WTC11 (cell line): Measurements from ENCODE around the gene CRCP. TPM values are rescaled to one million over a fixed set of nuclear protein-coding genes. Genes with fewer than 3 reads are reported as not detected.
"Not testable (repeated sequence)": the region's sequence is repeated elsewhere in the genome, so short reads cannot be mapped to it uniquely, and the experiment has no call there.

Experiments used
- ATAC-seq: fragments of 200-7000 bp; cut with Tn5 transposase; 2 replicates; pipeline ENCODE4 v1.10.0; 2021; ENCODE audit warnings: mild to moderate bottlenecking, moderate library complexity
- CTCF ChIA-PET: fragments of 300-600 bp; sonication (Branson Sonifier 250); formaldehyde crosslinking; loops from one replicate; lab custom pipeline; 2021; ENCODE audit warnings: antibody characterized with exemption; lab: Charles Lee
- POLR2A ChIA-PET: fragments of 350-600 bp; sonication (Branson Sonifier 250); formaldehyde crosslinking; loops from one replicate; lab custom pipeline; 2021; ENCODE audit warnings: antibody characterized with exemption; lab: Charles Lee
- DNase-seq: peaks from one replicate; pipeline ENCODE4 v3.0.0; 2021; ENCODE audit warnings: low spot score
- H3K27ac Mint-ChIP-seq: 2 replicates; pipeline ENCODE4 v1.8.0; 2021; ENCODE audit warnings: mixed read lengths
- H3K27me3 Mint-ChIP-seq: 2 replicates; pipeline ENCODE4 v1.8.0; 2021; ENCODE audit warnings: low read depth, mild to moderate bottlenecking, moderate library complexity, mixed read lengths
- H3K36me3 Mint-ChIP-seq: 2 replicates; pipeline ENCODE4 v1.8.0; 2021; ENCODE audit warnings: mixed read lengths
- H3K4me1 Mint-ChIP-seq: 2 replicates; pipeline ENCODE4 v1.8.0; 2022; ENCODE audit warnings: mixed read lengths
- H3K4me3 Mint-ChIP-seq: 2 replicates; pipeline ENCODE4 v1.8.0; 2021; ENCODE audit warnings: mild to moderate bottlenecking, moderate library complexity, mixed read lengths
- H3K9me3 Mint-ChIP-seq: 2 replicates; pipeline ENCODE4 v1.8.0; 2021; ENCODE audit warnings: mixed read lengths
- ATF2 ChIP-seq: sonication (generic); formaldehyde crosslinking; IDR thresholded peaks from 2 replicates; pipeline ENCODE4 v1.8.1; 2022; ENCODE audit warnings: low read depth, missing genetic modification reagents, borderline replicate concordance
- ATF6 ChIP-seq: sonication (generic); formaldehyde crosslinking; IDR thresholded peaks from 2 replicates; pipeline ENCODE4 v1.8.1; 2023; ENCODE audit warnings: mild to moderate bottlenecking, missing genetic modification reagents
- E2F1 ChIP-seq: sonication (generic); formaldehyde crosslinking; IDR thresholded peaks from 2 replicates; pipeline ENCODE4 v1.8.0; 2022; ENCODE audit warnings: mild to moderate bottlenecking, missing genetic modification reagents
- E2F4 ChIP-seq: sonication (generic); formaldehyde crosslinking; IDR thresholded peaks from 2 replicates; pipeline ENCODE4 v1.8.1; 2022; ENCODE audit warnings: low read depth, mild to moderate bottlenecking, moderate library complexity, missing genetic modification reagents, borderline replicate concordance
- ELF4 ChIP-seq: sonication (generic); formaldehyde crosslinking; IDR thresholded peaks from 2 replicates; pipeline ENCODE4 v1.8.1; 2022; ENCODE audit warnings: low read depth, mild to moderate bottlenecking, moderate library complexity, missing genetic modification reagents
- FOXK1 ChIP-seq: sonication (generic); formaldehyde crosslinking; IDR thresholded peaks from 2 replicates; pipeline ENCODE4 v1.8.0; 2022; ENCODE audit warnings: mild to moderate bottlenecking, moderate library complexity, missing genetic modification reagents
- GABPB1 ChIP-seq: sonication (generic); formaldehyde crosslinking; IDR thresholded peaks from 2 replicates; pipeline ENCODE4 v1.8.1; 2023; ENCODE audit warnings: mild to moderate bottlenecking, missing genetic modification reagents
- IRF1 ChIP-seq: sonication (generic); formaldehyde crosslinking; IDR thresholded peaks from 2 replicates; pipeline ENCODE4 v1.8.0; 2023; ENCODE audit warnings: missing genetic modification reagents
- MYBL2 ChIP-seq: sonication (generic); formaldehyde crosslinking; IDR thresholded peaks from 2 replicates; pipeline ENCODE4 v1.8.1; 2023; ENCODE audit warnings: mild to moderate bottlenecking, moderate library complexity, missing genetic modification reagents
- OVOL2 ChIP-seq: fragments of 250-450 bp; sonication (Bioruptor Pico); IDR thresholded peaks from 2 replicates; pipeline ENCODE4 v1.9.0; 2021; ENCODE audit warnings: mild to moderate bottlenecking, borderline replicate concordance
- PRRX2 ChIP-seq: fragments of 250-450 bp; sonication (Bioruptor Pico); IDR thresholded peaks from 2 replicates; pipeline ENCODE4 v1.8.0; 2021; ENCODE audit warnings: mild to moderate bottlenecking
- SOX15 ChIP-seq: fragments of 250-450 bp; sonication (Bioruptor Pico); IDR thresholded peaks from 2 replicates; pipeline ENCODE4 v1.9.0; 2021; ENCODE audit warnings: mild to moderate bottlenecking
- SP1 ChIP-seq: sonication (generic); formaldehyde crosslinking; conservative IDR thresholded peaks from 2 replicates; pipeline ENCODE4 v1.8.1; 2022; ENCODE audit warnings: missing genetic modification reagents
- TCF7 ChIP-seq: sonication (generic); formaldehyde crosslinking; IDR thresholded peaks from 2 replicates; pipeline ENCODE4 v1.8.0; 2022; ENCODE audit warnings: mild to moderate bottlenecking, low read depth, missing genetic modification reagents, moderate library complexity
- ZBTB21 ChIP-seq: sonication (generic); formaldehyde crosslinking; IDR thresholded peaks from 2 replicates; pipeline ENCODE4 v1.8.1; 2023; ENCODE audit warnings: mild to moderate bottlenecking, missing genetic modification reagents, borderline replicate concordance
- ZNF121 ChIP-seq: sonication (generic); formaldehyde crosslinking; IDR thresholded peaks from 2 replicates; pipeline ENCODE4 v1.8.0; 2023; ENCODE audit warnings: missing genetic modification reagents
- ZNF232 ChIP-seq: sonication (generic); formaldehyde crosslinking; IDR thresholded peaks from 2 replicates; pipeline ENCODE4 v1.8.0; 2022; ENCODE audit warnings: mild to moderate bottlenecking, missing genetic modification reagents
- ZNF281 ChIP-seq: sonication (generic); formaldehyde crosslinking; IDR thresholded peaks from 2 replicates; pipeline ENCODE4 v1.8.0; 2023; ENCODE audit warnings: mild to moderate bottlenecking, missing genetic modification reagents
- ZNF396 ChIP-seq: fragments of 250-450 bp; sonication (Bioruptor Pico); IDR thresholded peaks from 2 replicates; pipeline ENCODE4 v1.8.0; 2021; ENCODE audit warnings: mild to moderate bottlenecking, moderate library complexity, borderline replicate concordance
- ZNF416 ChIP-seq: fragments of 250-450 bp; sonication (Bioruptor Pico); IDR thresholded peaks from 2 replicates; pipeline ENCODE4 v1.9.0; 2021; ENCODE audit warnings: mild to moderate bottlenecking, inconsistent platforms
- ZNF423 ChIP-seq: fragments of 250-450 bp; sonication (Bioruptor Pico); IDR thresholded peaks from 2 replicates; pipeline ENCODE4 v2.1.2; 2022; ENCODE audit warnings: mild to moderate bottlenecking, moderate library complexity
- ZNF671 ChIP-seq: fragments of 250-450 bp; sonication (Bioruptor Pico); IDR thresholded peaks from 2 replicates; pipeline ENCODE4 v1.8.0; 2021; ENCODE audit warnings: mild to moderate bottlenecking
- total RNA-seq: library from RNA; stranded (reverse); gene quantifications from 3 replicates; pipeline ENCODE4 v1.2.3, GENCODE V29; 2021

The CRCP gene
- total RNA-seq, 1 experiment from 2014 or later, result 23.3 TPM

- peaks cover 5% of the 10 kb centered on the region for H3K9me3 Mint-ChIP-seq
- H3K4me3 Mint-ChIP-seq, result no peak overlapping the region
- no peaks in the 10 kb centered on the region for H3K36me3 Mint-ChIP-seq
- TF ChIP-seq ZNF416 (CRISPR knock-in tag), result no peak
- no peak for TF ChIP-seq E2F4 (CRISPR knock-in tag)
- TF ChIP-seq ZNF423 (CRISPR knock-in tag), result no peak
- TF ChIP-seq ATF6 (CRISPR knock-in tag), result no peak
- TF ChIP-seq E2F1 (CRISPR knock-in tag), result no peak
- TF ChIP-seq GABPB1, result no peak
- no peak for TF ChIP-seq TCF7
- no peak for TF ChIP-seq SOX15 (CRISPR knock-in tag)
- TF ChIP-seq SP1 (CRISPR knock-in tag), result no peak
- no peak for TF ChIP-seq OVOL2
- peaks cover 4% of the 10 kb centered on the region; the same call in 1 of the 2 replicates for H3K4me1 Mint-ChIP-seq
- ATAC-seq (no peak), DNase-seq (no peak)
- POLR2A ChIA-PET, result no interaction called here
- no peaks in the 10 kb centered on the region; the same call in 1 of the 2 replicates for H3K27me3 Mint-ChIP-seq
- H3K27ac Mint-ChIP-seq, result no peak overlapping the region
- CTCF ChIA-PET, result no interaction called here
Observed at GRCh38 chr7:66173856-66174255, 59.2 kb downstream of the CRCP start.

- H3K27ac Mint-ChIP-seq, ATAC-seq, POLR2A ChIA-PET, DNase-seq, H3K4me1 Mint-ChIP-seq, H3K9me3 Mint-ChIP-seq, H3K4me3 Mint-ChIP-seq, H3K27me3 Mint-ChIP-seq, H3K36me3 Mint-ChIP-seq: not testable (repeated sequence)
- CTCF ChIA-PET, result interaction anchor here (1.0 kb wide), 1 partner anchor 21 kb away, joined by 3 read pairs; no protein-coding TSS in a partner anchor
Observed at GRCh38 chr7:66175006-66175405, 60.4 kb downstream of the CRCP start.

GRCh38 chr7:66176914-66177313 is 62.3 kb downstream of the CRCP start:
- Mint-ChIP-seq H3K36me3 (no peaks in the 10 kb centered on the region), H3K4me1 (peaks cover 4% of the 10 kb centered on the region; the same call in 1 of the 2 replicates), H3K27me3 (no peaks in the 10 kb centered on the region; the same call in 1 of the 2 replicates), H3K9me3 (peaks cover 5% of the 10 kb centered on the region), H3K27ac (no peak overlapping the region), H3K4me3 (no peak overlapping the region)
- POLR2A ChIA-PET, result no interaction called here
- no peak for ATAC-seq
- DNase-seq, result no peak
- CTCF ChIA-PET, result no interaction called here
- TF ChIP-seq IRF1 (CRISPR knock-in tag), result no peak
- TF ChIP-seq ZNF121 (CRISPR knock-in tag), result no peak
- TF ChIP-seq ATF6 (CRISPR knock-in tag), result no peak
- TF ChIP-seq FOXK1, result no peak
- TF ChIP-seq PRRX2 (CRISPR knock-in tag), result no peak
- TF ChIP-seq ZNF281 (CRISPR knock-in tag), result no peak
- TF ChIP-seq OVOL2, result no peak
- TF ChIP-seq MYBL2 (CRISPR knock-in tag), result no peak
- TF ChIP-seq ZNF232 (CRISPR knock-in tag), result no peak
- no peak for TF ChIP-seq ZNF396
- TF ChIP-seq ATF2 (CRISPR knock-in tag), result no peak
- TF ChIP-seq ZNF671 (CRISPR knock-in tag), result no peak
- TF ChIP-seq ZBTB21 (CRISPR knock-in tag), result no peak
- TF ChIP-seq ELF4 (CRISPR knock-in tag), result no peak
